Lower lobe of right lung (tissue), 2 donors: ENCODE data around the gene CAPZB. TPM values are rescaled to one million over a fixed set of nuclear protein-coding genes. Genes with fewer than 3 reads are reported as not detected.

Experiments used
- ATAC-seq, 2 donors: fragments of 200-7000 bp; cut with Tn5 transposase; one replicate each; pipeline ENCODE4 v1.9.1; 2020 to 2022; ENCODE audit warnings: mild to moderate bottlenecking in 2 of 2, moderate library complexity in 2 of 2
- DNase-seq: peaks from one replicate; pipeline ENCODE4 v3.0.0-alpha.2; 2020
- H3K27ac ChIP-seq: fragments of 200-600 bp; one replicate; pipeline ENCODE4 v1.8.0; 2022
- H3K27me3 ChIP-seq: fragments of 200-600 bp; one replicate; pipeline ENCODE4 v1.8.0; 2022; ENCODE audit warnings: low read depth
- H3K36me3 ChIP-seq: fragments of 200-600 bp; one replicate; pipeline ENCODE4 v1.8.0; 2022; ENCODE audit warnings: mild to moderate bottlenecking
- H3K4me1 ChIP-seq: fragments of 200-600 bp; one replicate; pipeline ENCODE4 v1.8.0; 2022
- H3K4me3 ChIP-seq: fragments of 200-600 bp; one replicate; pipeline ENCODE4 v1.8.0; 2022; ENCODE audit warnings: mild to moderate bottlenecking
- H3K9me3 ChIP-seq: fragments of 200-600 bp; one replicate; pipeline ENCODE4 v1.8.0; 2022
- CTCF ChIP-seq: fragments of 200-600 bp; IDR thresholded peaks from one replicate; pipeline ENCODE4 v1.8.0; 2022; ENCODE audit warnings: antibody characterized with exemption, mild to moderate bottlenecking
- intact Hi-C: fragments of 100-400 bp; cut with DNase I; formaldehyde crosslinking; loops from one replicate; pipeline ENCODE4 v1.11.0; 2022
- total RNA-seq: library from RNA; stranded (reverse); fragmentation: NEBNext Ultra II Directional; extraction: Animal tissue kit (Norgen Biotek cat#: 25700); gene quantifications from one replicate; pipeline ENCODE4 v1.2.1, GENCODE V29; 2021
- donor health status: DM: no; HTN: yes; CAD: no; lungs with severe emphysema.

The CAPZB gene
- total RNA-seq, 1 donor from 2014 or later: 236 TPM

GRCh38 chr1:19424651-19425570, 60.4 kb downstream of the CAPZB start:
- peak overlapping the region; percentile 61 for H3K27ac ChIP-seq
- DNase-seq: no peak

GRCh38 chr1:19423130-19423529, 62.2 kb downstream of the CAPZB start:
- Histone ChIP-seq H3K4me3 (no peak overlapping the region), H3K36me3 (peaks cover 14% of the 10 kb centered on the region), H3K27ac (no peak overlapping the region), H3K9me3 (no peaks in the 10 kb centered on the region), H3K27me3 (no peaks in the 10 kb centered on the region), H3K4me1 (peaks cover 94% of the 10 kb centered on the region)
- ATAC-seq (no peak), DNase-seq (no peak)
- intact Hi-C loops: no loop called here
- no peak for TF ChIP-seq CTCF

More at GRCh38 chr1:19424651-19425570, 60.4 kb downstream of the CAPZB start:
- ATAC-seq: peak; percentile 63 to 67
- Histone ChIP-seq H3K36me3 (no peaks in the 10 kb centered on the region), H3K9me3 (no peaks in the 10 kb centered on the region), H3K27me3 (no peaks in the 10 kb centered on the region), H3K4me3 (no peak overlapping the region), H3K4me1 (peaks cover 97% of the 10 kb centered on the region)
- intact Hi-C loops: no loop called here
- no peak for TF ChIP-seq CTCF

GRCh38 chr1:19421365-19421764, 64.0 kb downstream of the CAPZB start:
- Histone ChIP-seq H3K4me3 (no peak overlapping the region), H3K4me1 (peaks cover 93% of the 10 kb centered on the region), H3K27me3 (no peaks in the 10 kb centered on the region), H3K36me3 (peaks cover 26% of the 10 kb centered on the region), H3K27ac (peak overlapping the region; percentile 18), H3K9me3 (no peaks in the 10 kb centered on the region)
- ATAC-seq (no peak), DNase-seq (no peak)
- intact Hi-C loops: no loop called here
- TF ChIP-seq CTCF: no peak

GRCh38 chr1:19420606-19421005, 64.7 kb downstream of the CAPZB start:
- no peak for ATAC-seq
- TF ChIP-seq CTCF: no peak
- H3K4me3 ChIP-seq: no peak overlapping the region
- H3K27me3 ChIP-seq: no peaks in the 10 kb centered on the region
- peak overlapping the region; percentile 18 for H3K27ac ChIP-seq
- no peak for DNase-seq
- H3K36me3 ChIP-seq: peaks cover 32% of the 10 kb centered on the region
- H3K9me3 ChIP-seq: no peaks in the 10 kb centered on the region
- peaks cover 93% of the 10 kb centered on the region for H3K4me1 ChIP-seq
- intact Hi-C loops: no loop called here

- no peak overlapping the region for H3K4me3 ChIP-seq
- DNase-seq (no peak), ATAC-seq (no peak)
- H3K4me1 ChIP-seq: peaks cover 93% of the 10 kb centered on the region
- intact Hi-C loops: no loop called here
- H3K9me3 ChIP-seq: no peaks in the 10 kb centered on the region
- H3K27me3 ChIP-seq: no peaks in the 10 kb centered on the region
- H3K36me3 ChIP-seq: peaks cover 32% of the 10 kb centered on the region
- no peak for TF ChIP-seq CTCF
- H3K27ac ChIP-seq: peak overlapping the region; percentile 42
Measured at GRCh38 chr1:19419691-19420090, 65.6 kb downstream of the CAPZB start.
